MCF 10A (cell line): ENCODE measurements around the gene AADACL4. TPM values are rescaled to one million over a fixed set of nuclear protein-coding genes. Genes with fewer than 3 reads are reported as not detected.
"Not testable (repeated sequence)": the region's sequence is repeated elsewhere in the genome, so short reads cannot be mapped to it uniquely, and the experiment has no call there.

Experiments
- BruUV-seq: library from RNA; stranded (reverse); fragments of 400-500 nt; replicated peaks from 2 replicates; lab custom pipeline; 2021; lab: Mats Ljungman, UMichigan
- CTCF ChIA-PET: fragments of 300-600 bp; sonication (Branson Sonifier 250); formaldehyde crosslinking; extraction: SDS; loops from one replicate; lab custom pipeline; 2021; ENCODE audit warnings: antibody characterized with exemption, inconsistent platforms; lab: Yijun Ruan, JAX
- POLR2A ChIA-PET: fragments of 300-600, 350-650 bp; sonication (Branson Sonifier 250); formaldehyde crosslinking; extraction: SDS; loops from one replicate; lab custom pipeline; 2020; ENCODE audit warnings: antibody characterized with exemption, inconsistent platforms; lab: Yijun Ruan, JAX
- DNase-seq: peaks from one replicate; pipeline ENCODE4 v3.0.0-alpha.2; 2018; ENCODE audit not compliant: unreplicated experiment
- H3K27ac Mint-ChIP-seq: one replicate; pipeline ENCODE4 v1.8.0; 2022; ENCODE audit warnings: mild to moderate bottlenecking, low read depth, mixed read lengths; ENCODE audit not compliant: unreplicated experiment
- H3K27me3 Mint-ChIP-seq: one replicate; pipeline ENCODE4 v1.8.0; 2022; ENCODE audit warnings: mixed read lengths; ENCODE audit not compliant: insufficient read depth, unreplicated experiment
- H3K36me3 Mint-ChIP-seq: one replicate; pipeline ENCODE4 v1.8.0; 2022; ENCODE audit warnings: mild to moderate bottlenecking, moderate library complexity, mixed read lengths; ENCODE audit not compliant: insufficient read depth, unreplicated experiment
- H3K4me1 Mint-ChIP-seq: one replicate; pipeline ENCODE4 v1.8.0; 2022; ENCODE audit warnings: mixed read lengths; ENCODE audit not compliant: insufficient read depth, unreplicated experiment
- H3K4me3 Mint-ChIP-seq: one replicate; pipeline ENCODE4 v1.8.0; 2022; ENCODE audit warnings: mild to moderate bottlenecking, moderate library complexity, mixed read lengths; ENCODE audit not compliant: unreplicated experiment
- H3K9me3 Mint-ChIP-seq: one replicate; pipeline ENCODE4 v1.8.0; 2022; ENCODE audit warnings: mixed read lengths; ENCODE audit not compliant: unreplicated experiment
- intact Hi-C: fragments of 100-400 bp; cut with micrococcal nuclease; formaldehyde crosslinking; loops from 2 replicates; pipeline ENCODE4 v1.14.1; 2022
- total RNA-seq: library from RNA; stranded (reverse); gene quantifications from 2 replicates; pipeline ENCODE4 v1.2.3, GENCODE V29; 2022
- TF ChIP-seq, protein P1 (sequence below): fragments of 200-600 bp; IDR thresholded peaks from one replicate; pipeline ENCODE4 v1.8.0; 2022; ENCODE audit warnings: antibody characterized with exemption, mild to moderate bottlenecking; ENCODE audit not compliant: unreplicated experiment

Gene AADACL4
- total RNA-seq, 1 experiment from 2014 or later, result not detected

DNA sequence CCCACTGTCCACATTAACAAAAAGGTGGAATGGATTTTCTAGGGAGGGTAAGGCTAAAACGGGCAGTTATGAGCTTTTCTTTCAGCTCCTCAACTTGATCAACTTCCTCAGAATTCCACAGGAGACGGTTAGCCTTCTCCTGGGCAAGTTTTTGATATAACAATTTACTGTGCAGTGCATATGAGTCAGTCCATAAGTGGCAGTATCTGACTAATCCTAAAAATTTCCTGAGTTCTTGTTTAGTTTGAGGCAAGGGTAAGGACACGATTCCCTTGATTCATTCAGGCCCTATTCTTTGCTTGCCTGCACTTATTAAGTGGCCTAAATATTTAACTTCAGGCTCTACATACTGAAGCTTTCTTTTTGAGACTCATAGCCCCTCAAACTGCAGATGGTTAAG, 65.8 kb downstream of the AADACL4 start:
- no TSS peak for BruUV-seq
- Mint-ChIP-seq H3K4me1 (no peaks in the 10 kb centered on the region), H3K4me3 (no peak overlapping the region), H3K9me3 (no peaks in the 10 kb centered on the region), H3K27ac (no peak overlapping the region), H3K36me3 (peaks cover 6% of the 10 kb centered on the region), H3K27me3 (no peaks in the 10 kb centered on the region)
- CTCF ChIA-PET, result interaction anchor here (0.6 kb wide), 1 partner anchor 9 kb away, joined by 3 read pairs; no protein-coding TSS in a partner anchor
- no peak for DNase-seq
- POLR2A ChIA-PET, result no interaction called here
- TF ChIP-seq, protein P1, sequence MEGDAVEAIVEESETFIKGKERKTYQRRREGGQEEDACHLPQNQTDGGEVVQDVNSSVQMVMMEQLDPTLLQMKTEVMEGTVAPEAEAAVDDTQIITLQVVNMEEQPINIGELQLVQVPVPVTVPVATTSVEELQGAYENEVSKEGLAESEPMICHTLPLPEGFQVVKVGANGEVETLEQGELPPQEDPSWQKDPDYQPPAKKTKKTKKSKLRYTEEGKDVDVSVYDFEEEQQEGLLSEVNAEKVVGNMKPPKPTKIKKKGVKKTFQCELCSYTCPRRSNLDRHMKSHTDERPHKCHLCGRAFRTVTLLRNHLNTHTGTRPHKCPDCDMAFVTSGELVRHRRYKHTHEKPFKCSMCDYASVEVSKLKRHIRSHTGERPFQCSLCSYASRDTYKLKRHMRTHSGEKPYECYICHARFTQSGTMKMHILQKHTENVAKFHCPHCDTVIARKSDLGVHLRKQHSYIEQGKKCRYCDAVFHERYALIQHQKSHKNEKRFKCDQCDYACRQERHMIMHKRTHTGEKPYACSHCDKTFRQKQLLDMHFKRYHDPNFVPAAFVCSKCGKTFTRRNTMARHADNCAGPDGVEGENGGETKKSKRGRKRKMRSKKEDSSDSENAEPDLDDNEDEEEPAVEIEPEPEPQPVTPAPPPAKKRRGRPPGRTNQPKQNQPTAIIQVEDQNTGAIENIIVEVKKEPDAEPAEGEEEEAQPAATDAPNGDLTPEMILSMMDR, result no peak
- intact Hi-C loops, result no loop called here

DNA sequence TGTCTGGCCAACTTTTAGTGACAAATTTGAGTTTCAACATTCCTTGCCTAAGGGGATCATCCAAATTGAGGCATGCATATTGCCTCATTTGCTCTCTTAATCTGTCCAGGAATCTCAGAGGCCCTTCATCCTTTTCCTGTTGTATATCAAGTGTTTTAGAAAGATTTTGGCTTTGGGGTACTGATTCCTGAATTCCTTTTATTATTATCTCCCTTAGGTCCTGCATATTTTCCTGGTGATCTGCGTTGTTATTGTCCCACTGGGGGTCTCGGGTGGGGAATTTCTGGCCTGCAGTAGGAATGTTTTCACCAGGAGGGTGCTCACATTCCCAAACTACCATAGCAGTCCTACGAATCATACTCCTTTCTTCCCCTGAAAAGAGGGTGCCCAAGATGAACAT, 67.7 kb downstream of the AADACL4 start:
- H3K4me3 Mint-ChIP-seq, result no peak overlapping the region
- no TSS peak for BruUV-seq
- H3K27me3 Mint-ChIP-seq, result no peaks in the 10 kb centered on the region
- no peak for DNase-seq
- TF ChIP-seq, protein P1, result no peak
- H3K27ac Mint-ChIP-seq, result no peak overlapping the region
- POLR2A ChIA-PET, result interaction anchor here (1.2 kb wide), 1 partner anchor 10 kb away, joined by 3 read pairs; no protein-coding TSS in a partner anchor
- H3K9me3 Mint-ChIP-seq, result no peaks in the 10 kb centered on the region
- no peaks in the 10 kb centered on the region for H3K4me1 Mint-ChIP-seq
- intact Hi-C loops, result no loop called here
- H3K36me3 Mint-ChIP-seq, result peaks cover 6% of the 10 kb centered on the region
- CTCF ChIA-PET, result no interaction called here

DNA sequence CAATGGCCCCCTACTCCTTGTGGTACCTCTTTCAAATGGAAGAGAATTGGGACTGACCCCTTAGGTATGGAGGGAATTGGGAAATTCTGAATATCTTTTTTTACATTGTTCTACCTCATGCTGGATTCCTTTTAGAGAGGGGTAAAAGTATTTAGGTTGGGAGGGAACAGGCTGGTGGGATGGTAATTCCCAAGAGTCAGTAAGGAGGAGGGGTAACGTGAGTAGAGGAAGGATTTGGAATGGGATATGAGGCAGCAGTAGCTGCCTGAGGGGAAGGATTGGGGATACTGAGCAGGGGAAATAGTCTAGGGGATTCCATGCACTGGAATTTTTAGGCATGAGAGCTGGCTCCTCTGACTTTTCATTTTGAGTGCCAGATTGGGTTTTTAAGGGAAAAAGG, 68.2 kb downstream of the AADACL4 start:
- ChIA-PET POLR2A (interaction anchor here (0.6 kb wide), 1 partner anchor 18 kb away, joined by 3 read pairs; no protein-coding TSS in a partner anchor), CTCF (interaction anchor here (0.6 kb wide), 1 partner anchor 9 kb away, joined by 3 read pairs; no protein-coding TSS in a partner anchor)
- DNase-seq, result no peak
- H3K4me1 Mint-ChIP-seq, result no peaks in the 10 kb centered on the region
- BruUV-seq, result no TSS peak
- intact Hi-C loops, result no loop called here
- no peaks in the 10 kb centered on the region for H3K27me3 Mint-ChIP-seq
- no peaks in the 10 kb centered on the region for H3K9me3 Mint-ChIP-seq
- H3K4me3 Mint-ChIP-seq, result no peak overlapping the region
- TF ChIP-seq, protein P1, result no peak
- no peak overlapping the region for H3K27ac Mint-ChIP-seq
- H3K36me3 Mint-ChIP-seq, result peaks cover 6% of the 10 kb centered on the region

DNA sequence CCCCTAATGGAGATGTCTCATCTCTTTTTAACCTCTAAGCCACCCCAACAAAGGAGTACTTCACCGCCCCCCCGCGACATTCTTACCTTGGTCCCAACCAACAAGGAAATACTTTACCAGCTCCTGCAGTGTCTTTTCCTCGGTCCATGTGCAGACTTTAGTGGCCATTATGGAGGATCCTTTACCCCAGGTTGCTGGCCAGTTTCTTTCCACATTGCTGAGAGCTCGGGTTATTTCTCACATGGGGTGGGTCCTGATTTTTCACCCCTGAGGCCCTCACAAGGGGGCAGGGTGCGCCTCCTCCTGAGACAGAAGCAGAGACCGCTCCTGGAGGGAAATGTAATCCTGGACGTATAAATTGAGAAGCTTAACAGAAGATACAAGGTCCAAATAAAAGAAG, 69.0 kb downstream of the AADACL4 start:
- Mint-ChIP-seq H3K4me1 (no peaks in the 10 kb centered on the region), H3K36me3 (peaks cover 6% of the 10 kb centered on the region), H3K27me3 (no peaks in the 10 kb centered on the region), H3K4me3 (no peak overlapping the region), H3K27ac (no peak overlapping the region), H3K9me3 (no peaks in the 10 kb centered on the region)
- CTCF ChIA-PET, result no interaction called here
- POLR2A ChIA-PET, result interaction anchor here (1.0 kb wide), 1 partner anchor 10 kb away, joined by 6 read pairs; no protein-coding TSS in a partner anchor
- DNase-seq, result no peak
- no TSS peak for BruUV-seq
- intact Hi-C loops, result no loop called here
- TF ChIP-seq, protein P1, result no peak

DNA sequence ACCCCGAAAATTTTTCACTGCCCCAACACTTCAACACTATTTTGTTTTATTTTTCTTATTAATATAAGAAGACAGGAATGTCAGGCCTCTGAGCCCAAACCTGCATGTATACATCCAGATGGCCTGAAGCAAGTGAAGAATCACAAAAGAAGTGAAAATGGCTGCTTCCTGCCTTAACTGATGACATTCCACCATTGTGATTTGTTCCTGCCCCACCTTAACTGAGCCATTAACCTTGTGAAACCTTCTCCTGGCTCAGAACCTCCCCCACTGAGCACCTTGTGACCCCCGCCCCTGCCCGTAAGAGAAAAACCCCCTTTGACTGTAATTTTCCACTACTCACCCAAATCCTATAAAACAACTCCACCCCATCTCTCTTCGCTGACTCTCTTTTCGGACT, 69.8 kb downstream of the AADACL4 start:
- intact Hi-C loops, CTCF ChIA-PET, H3K4me1 Mint-ChIP-seq: not testable (repeated sequence)

More for the DNA sequence above, 69.8 kb downstream of the AADACL4 start:
- POLR2A ChIA-PET, result interaction anchor here (1.0 kb wide), 1 partner anchor 9 kb away, joined by 6 read pairs; no protein-coding TSS in a partner anchor
- H3K27me3 Mint-ChIP-seq, BruUV-seq, DNase-seq, H3K9me3 Mint-ChIP-seq, H3K36me3 Mint-ChIP-seq, H3K4me3 Mint-ChIP-seq, H3K27ac Mint-ChIP-seq: not testable (repeated sequence)
